ENCODE data around the gene ZNF280D. TPM values are rescaled to one million over a fixed set of nuclear protein-coding genes. Genes with fewer than 3 reads are reported as not detected.

Gene ZNF280D
- total RNA-seq, 1 experiment from 2014 or later = 5.5 TPM

GRCh38 chr15:56608140-56608778, 125.0 kb downstream of the ZNF280D start:
- DNase-seq (ENCODE audit: low read depth) = no peak
- in situ Hi-C loops (cut with HindIII; ENCODE audit: low pct_unique_long_range_greater_than_20kb, low sequenced_read_pairs) = loop anchor here (25.0 kb wide), 1 partner anchor 121 kb away; no protein-coding TSS in a partner anchor

GRCh38 chr15:56602253-56602652, 131.1 kb downstream of the ZNF280D start:
- no peak for DNase-seq (ENCODE audit: low read depth)
- in situ Hi-C loops (cut with HindIII; ENCODE audit: low pct_unique_long_range_greater_than_20kb, low sequenced_read_pairs) = loop anchor here (25.0 kb wide), 1 partner anchor 115 kb away; no protein-coding TSS in a partner anchor

DNA sequence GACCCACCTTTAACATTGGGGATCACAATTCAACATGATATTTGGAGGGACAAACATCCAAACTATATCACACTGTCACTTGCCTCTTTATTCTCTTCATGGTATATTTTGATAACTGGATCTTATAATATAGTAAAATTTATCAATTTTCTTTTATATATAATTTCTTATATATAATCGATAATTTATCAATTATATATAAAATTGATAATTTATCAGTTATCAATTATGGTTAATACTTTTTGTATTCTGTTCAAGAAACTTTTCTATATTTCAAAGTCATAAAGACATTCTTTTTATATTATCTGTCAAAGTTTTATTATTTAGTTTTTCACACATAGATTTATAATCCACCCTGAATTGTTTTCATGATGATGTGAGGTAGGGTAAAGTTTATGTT, 132.9 kb downstream of the ZNF280D start:
- in situ Hi-C loops (cut with HindIII; ENCODE audit: low pct_unique_long_range_greater_than_20kb, low sequenced_read_pairs) = loop anchor here (25.0 kb wide), 1 partner anchor 113 kb away; no protein-coding TSS in a partner anchor
- DNase-seq (ENCODE audit: low read depth) = no peak

DNA sequence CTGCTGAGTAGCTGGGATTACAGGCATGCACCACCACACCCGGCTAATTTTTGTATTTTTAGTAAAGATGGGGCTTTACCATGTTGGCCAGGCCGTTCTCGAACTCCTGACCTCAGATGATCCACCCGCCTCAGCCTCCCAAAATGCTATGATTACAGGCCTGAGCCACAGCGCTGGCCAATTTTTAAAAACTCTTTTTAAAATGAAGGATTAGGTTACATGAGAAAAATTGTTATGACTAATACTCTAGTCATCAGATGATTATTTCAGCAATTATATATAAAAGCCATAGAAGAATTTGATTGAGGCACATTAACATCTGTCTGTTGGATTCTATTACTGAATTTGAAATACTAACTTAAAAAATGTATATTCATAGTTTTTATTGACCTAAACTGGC, 134.3 kb downstream of the ZNF280D start:
- in situ Hi-C loops (cut with HindIII; ENCODE audit: low pct_unique_long_range_greater_than_20kb, low sequenced_read_pairs) = no loop called here
- DNase-seq (ENCODE audit: low read depth) = no peak

GRCh38 chr15:56587686-56588085, 145.6 kb downstream of the ZNF280D start:
- peak; percentile 29 for DNase-seq (ENCODE audit: low read depth)
- in situ Hi-C loops (cut with HindIII; ENCODE audit: low pct_unique_long_range_greater_than_20kb, low sequenced_read_pairs) = no loop called here

DNA sequence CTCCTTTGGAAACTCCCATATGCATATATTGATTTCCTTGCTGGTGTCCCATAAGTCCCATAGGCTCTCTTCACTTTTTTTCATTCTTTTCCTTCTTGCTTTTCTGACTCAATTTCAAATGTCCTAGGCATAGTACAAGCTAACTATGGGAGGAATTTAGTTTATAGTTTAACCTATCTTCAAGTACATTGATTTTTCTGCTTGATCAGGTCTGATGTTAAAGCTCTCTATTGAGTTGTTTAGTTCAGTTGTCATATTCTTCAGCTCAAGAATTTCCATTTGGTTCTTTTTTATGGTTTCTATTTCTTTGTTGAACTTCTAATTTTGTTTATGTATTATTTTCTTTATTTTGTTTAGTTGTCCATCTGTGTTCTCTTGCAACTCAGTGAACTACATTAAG, 147.1 kb downstream of the ZNF280D start:
- DNase-seq (ENCODE audit: low read depth) = no peak
- in situ Hi-C loops (cut with HindIII; ENCODE audit: low pct_unique_long_range_greater_than_20kb, low sequenced_read_pairs) = no loop called here

DNA sequence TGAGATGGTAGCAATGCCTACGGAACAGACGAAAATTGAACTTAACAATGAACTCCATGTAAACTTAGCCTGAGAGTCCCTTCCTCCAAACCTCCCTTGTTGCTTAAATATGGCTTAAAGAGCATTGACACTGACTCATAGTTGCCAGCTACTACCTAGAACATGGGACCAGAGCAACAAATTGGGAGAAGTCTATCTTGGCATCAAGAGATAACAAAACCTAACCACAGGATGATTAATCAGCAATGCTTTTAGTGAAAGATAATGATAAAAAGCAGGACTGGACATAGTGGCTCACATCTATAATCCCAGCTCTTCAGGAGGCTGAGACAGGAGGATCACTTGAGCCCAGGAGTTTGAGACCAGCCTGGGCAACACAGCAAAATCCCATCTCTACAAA, 150.5 kb downstream of the ZNF280D start:
- in situ Hi-C loops (cut with HindIII; ENCODE audit: low pct_unique_long_range_greater_than_20kb, low sequenced_read_pairs) = no loop called here
- no peak for DNase-seq (ENCODE audit: low read depth)

Other genes starting within 250 kb of the ZNF280D start
- gene TCF12, start 185.1 kb upstream of the ZNF280D start, total RNA-seq (2014; rRNA removed; shearing (Covaris generic); ENCODE audit: low replicate concordance) = 17.8 and 61.2 TPM in 2 replicates

Measured in Caki2 (cell line).